Astrocyte (in vitro differentiated cells and primary cell): ENCODE results near the gene DEFB113.

Source experiments
- CTCF ChIP-seq: IDR thresholded peaks from 2 replicates; pipeline ENCODE4 v1.5.1; 2011; ENCODE audit warnings: low read depth, mild to moderate bottlenecking, inconsistent platforms, low read length, moderate library complexity; ENCODE audit not compliant: insufficient read depth
- EZH2 ChIP-seq: IDR thresholded peaks from 2 replicates; pipeline ENCODE4 v1.6.1; 2012; ENCODE audit warnings: mild to moderate bottlenecking, low read length, inconsistent platforms; ENCODE audit not compliant: insufficient read depth

- no peak for TF ChIP-seq CTCF
- no peak for TF ChIP-seq EZH2
These were observed 50.2 kb downstream of the DEFB113 start for GRCh38 chr6:49919261-49919660.
